K562 (cell line): Measurements from ENCODE around the gene AMBRA1.

Experiments used
- BMI1 ChIP-seq: fragments of 150-350 bp; IDR thresholded peaks from 2 replicates; pipeline ENCODE4 v1.6.1; 2014; ENCODE audit warnings: low read length
- HDAC1 ChIP-seq, 2 experiments: fragments of 450-650 bp; IDR thresholded peaks; 2 replicates each; pipeline ENCODE4 v1.6.1; 2016 to 2017; ENCODE audit warnings: inconsistent platforms in 1 of 2, mild to moderate bottlenecking in 1 of 2, moderate library complexity in 1 of 2
- KDM1A ChIP-seq, 2 experiments: fragments of 450-650 bp; IDR thresholded peaks; 2 replicates each; pipeline ENCODE4 v1.6.1; 2016; ENCODE audit warnings: mild to moderate bottlenecking in 2 of 2
- POLR2AphosphoS5 ChIP-seq: IDR thresholded peaks from 2 replicates; pipeline ENCODE4 v1.6.1; 2011; ENCODE audit warnings: mild to moderate bottlenecking, low read depth, low read length, moderate library complexity; ENCODE audit not compliant: control insufficient read depth, insufficient read depth
- SMC3 ChIP-seq: conservative IDR thresholded peaks from 2 replicates; pipeline ENCODE4 v1.6.1; 2011; ENCODE audit warnings: low read depth, low read length, improper control_type of control experiment; ENCODE audit not compliant: insufficient read depth
- STAG1 ChIP-seq: sonication (generic); formaldehyde crosslinking; IDR thresholded peaks from 2 replicates; pipeline ENCODE4 v1.5.0; 2020; ENCODE audit warnings: missing genetic modification reagents, borderline replicate concordance

- TF ChIP-seq KDM1A (IDR thresholded peaks at IDR 0.05) (no peak), STAG1 (CRISPR knock-in tag) (no peak), BMI1 (no peak), POLR2AphosphoS5 (no peak), SMC3 (no peak), HDAC1 (IDR thresholded peaks at IDR 0.05) (no peak)
Measured at GRCh38 chr11:46607516-46607915, 13.7 kb upstream of the AMBRA1 start.
